ENCODE data around the gene ZNF746.
"Not testable (repeated sequence)": the region's sequence is repeated elsewhere in the genome, so short reads cannot be mapped to it uniquely, and the experiment has no call there.

Gene ZNF746

DNA sequence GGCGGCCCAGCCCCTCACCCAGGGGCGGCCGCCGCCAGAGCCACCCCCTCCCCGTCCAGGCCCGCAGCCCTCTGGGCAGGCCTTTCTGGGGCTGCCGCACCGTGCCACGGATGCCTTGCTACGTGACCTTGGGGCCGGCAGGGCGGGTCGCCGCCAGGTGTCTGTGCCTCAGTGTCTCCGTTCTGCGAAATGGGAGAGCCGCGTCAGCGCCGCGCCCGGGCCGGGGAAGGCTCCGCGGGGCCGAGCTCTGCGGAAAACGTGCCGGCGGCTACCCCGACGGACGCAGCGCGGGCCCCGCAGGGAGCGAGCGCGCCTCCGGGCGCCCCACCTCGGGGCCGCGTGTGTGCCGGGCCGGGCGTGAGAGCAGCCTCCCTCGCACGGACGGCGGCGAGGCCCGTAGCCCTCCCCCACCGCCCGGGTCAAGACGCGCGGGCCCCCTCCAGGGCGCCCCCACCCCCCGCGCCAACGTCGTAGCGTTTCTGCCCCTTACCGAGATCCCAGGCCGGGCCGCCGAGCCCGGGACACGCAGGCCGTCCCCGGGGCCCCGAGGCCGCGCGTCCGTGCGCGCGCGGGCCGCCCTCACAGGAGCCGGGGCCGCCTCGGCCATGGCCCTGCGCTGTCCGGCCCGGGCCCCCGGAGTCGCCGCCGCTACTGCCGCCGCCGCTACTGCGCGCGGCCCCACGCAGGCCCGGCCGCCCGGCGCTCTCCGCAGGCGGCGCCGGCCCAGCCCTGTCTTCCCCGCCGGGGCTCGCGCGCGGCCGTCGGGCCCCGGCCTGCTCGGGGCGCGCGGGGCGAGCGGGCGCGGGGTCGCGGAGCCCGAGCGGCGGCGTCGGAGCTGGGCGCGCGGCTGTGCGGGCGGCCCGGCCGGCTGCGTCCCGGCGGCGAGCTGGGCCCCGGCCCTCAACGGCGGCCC, 37.8 kb downstream of the ZNF746 start:
- DNase-seq (ENCODE audit: low read depth, low spot score) = no peak

DNA sequence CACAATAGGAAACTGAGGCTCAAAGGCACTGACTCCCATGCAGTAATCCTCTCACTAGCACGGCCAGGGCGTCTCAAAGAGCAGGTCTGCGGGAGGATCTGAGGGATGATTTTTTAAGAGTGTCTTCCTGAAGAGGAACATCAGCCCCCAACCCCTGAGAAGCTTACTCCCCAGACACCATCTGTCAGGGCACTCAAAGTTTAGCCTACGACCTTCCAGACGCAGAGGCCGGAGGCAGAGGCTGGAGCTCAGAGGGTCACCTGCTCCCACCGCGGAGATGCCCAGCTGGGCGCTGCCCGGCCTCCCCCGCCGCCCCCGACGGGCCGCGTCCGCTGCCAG, 38.4 kb downstream of the ZNF746 start:
- DNase-seq (ENCODE audit: low read depth, low spot score) = no peak

GRCh38 chr7:149458235-149458634, 39.4 kb downstream of the ZNF746 start:
- DNase-seq (ENCODE audit: low read depth, low spot score) = no peak

DNA sequence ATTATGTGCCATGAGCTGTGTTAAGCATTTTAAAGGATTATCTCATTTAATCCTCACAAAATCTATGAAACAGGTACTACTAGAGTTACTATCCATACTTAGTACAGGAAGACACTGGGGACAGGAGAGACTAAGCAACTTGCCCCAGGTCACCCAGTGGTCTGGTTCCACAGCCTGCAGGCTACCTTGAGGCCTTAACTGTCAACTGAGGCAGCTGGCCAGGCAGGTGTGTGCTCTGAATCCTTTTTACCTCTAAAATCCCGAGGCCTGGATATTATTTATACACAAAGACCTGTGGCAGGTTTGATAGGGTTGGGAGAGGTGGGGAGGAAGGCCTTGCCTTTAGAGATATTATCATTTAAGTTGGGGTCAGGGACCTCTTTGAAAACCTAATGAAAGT, 39.8 kb downstream of the ZNF746 start:
- no peak for DNase-seq (ENCODE audit: low read depth, low spot score)

GRCh38 chr7:149456506-149457421, 40.8 kb downstream of the ZNF746 start:
- DNase-seq (ENCODE audit: low read depth, low spot score) = no peak

DNA sequence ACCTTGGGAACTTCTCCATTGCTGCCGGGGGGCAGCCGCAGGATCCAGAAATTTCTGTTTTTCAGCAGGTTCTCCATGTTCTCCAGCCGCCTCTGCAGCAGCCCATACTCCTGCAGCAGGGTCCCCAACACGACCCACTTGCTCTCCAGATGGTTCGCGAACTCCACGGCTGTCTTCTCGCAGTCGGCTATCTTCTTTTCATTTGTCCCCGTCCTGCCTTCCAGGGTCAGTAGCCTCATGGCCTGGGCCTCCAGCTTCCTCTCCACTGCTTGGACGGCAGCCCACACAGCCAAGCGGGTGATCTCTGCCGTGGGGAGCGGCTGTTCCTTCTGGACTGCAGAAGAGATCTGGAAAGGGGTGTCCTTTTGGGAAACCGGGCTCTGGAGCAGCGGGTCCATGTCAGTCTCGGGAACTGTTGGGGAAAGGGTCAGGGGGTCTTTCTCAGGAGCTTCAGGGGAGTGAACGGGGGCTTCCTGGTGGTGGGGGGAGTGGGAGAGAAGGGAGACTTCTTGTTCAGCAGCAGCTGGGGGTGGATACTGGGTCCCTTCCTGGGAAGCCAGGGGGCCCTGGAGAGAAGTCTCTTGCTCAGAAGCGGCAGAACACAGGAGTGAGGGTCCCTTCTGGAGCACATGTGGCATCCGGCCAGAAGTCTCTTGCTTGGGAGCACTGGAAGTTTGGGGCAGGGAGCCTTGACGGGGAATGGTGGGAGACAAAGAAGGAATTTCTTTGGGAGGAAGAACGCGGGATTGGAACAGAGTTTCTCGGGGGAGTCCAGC, 42.2 kb downstream of the ZNF746 start:
- DNase-seq (ENCODE audit: low read depth, low spot score) = no peak

GRCh38 chr7:149454750-149455149, 42.9 kb downstream of the ZNF746 start:
- no peak for DNase-seq (ENCODE audit: low read depth, low spot score)

GRCh38 chr7:149454006-149454405, 43.6 kb downstream of the ZNF746 start:
- no peak for DNase-seq (ENCODE audit: low read depth, low spot score)

GRCh38 chr7:149450821-149451220, 46.8 kb downstream of the ZNF746 start:
- DNase-seq (ENCODE audit: low read depth, low spot score) = no peak

GRCh38 chr7:149449897-149450296, 47.7 kb downstream of the ZNF746 start:
- DNase-seq (ENCODE audit: low read depth, low spot score) = no peak

DNA sequence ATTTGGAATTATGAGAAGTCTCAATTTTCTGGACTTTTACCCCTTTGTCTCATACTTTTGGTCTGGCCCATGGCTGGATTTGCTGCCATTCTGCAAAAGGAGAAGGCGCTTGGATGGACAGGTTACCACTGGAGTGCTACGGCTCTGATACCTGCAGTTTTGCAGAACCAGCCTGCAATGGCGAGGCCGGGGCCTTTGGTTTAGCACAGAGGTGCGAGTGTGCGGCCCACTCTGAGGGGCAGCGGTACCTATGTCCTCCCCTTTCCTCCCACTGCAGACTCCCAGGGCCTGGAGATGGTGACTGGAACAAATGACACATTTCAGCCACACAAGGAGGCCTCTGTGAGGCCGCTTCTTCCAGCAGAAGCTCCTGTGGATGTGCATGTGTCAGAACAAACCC, 48.6 kb downstream of the ZNF746 start:
- DNase-seq (ENCODE audit: low read depth, low spot score) = no peak

GRCh38 chr7:149446026-149446425, 51.6 kb downstream of the ZNF746 start:
- DNase-seq (ENCODE audit: low read depth, low spot score) = not testable (repeated sequence)

DNA sequence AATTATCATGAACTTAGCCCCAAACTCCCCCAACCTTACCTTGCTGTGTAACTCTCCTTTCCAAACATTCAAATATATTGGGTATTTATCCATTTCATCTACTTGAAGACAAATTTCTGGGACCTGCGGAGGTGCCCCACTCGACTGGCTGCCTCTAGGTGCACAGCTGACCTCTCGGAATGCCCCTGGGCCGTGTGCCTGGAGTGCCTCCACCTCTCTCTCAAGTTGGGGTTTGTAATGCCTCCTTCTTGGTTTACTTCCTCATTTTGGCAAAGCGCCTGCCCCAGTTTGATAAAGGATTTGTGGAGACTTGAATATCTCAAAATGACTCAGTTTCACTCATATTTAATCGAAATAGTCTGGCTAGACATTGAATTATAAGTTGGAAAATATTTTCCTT, 53.3 kb downstream of the ZNF746 start:
- no peak for DNase-seq (ENCODE audit: low read depth, low spot score)

GRCh38 chr7:149443523-149443922, 54.1 kb downstream of the ZNF746 start:
- no peak for DNase-seq (ENCODE audit: low read depth, low spot score)

GRCh38 chr7:149442924-149443323, 54.7 kb downstream of the ZNF746 start:
- DNase-seq (ENCODE audit: low read depth, low spot score) = no peak

DNA sequence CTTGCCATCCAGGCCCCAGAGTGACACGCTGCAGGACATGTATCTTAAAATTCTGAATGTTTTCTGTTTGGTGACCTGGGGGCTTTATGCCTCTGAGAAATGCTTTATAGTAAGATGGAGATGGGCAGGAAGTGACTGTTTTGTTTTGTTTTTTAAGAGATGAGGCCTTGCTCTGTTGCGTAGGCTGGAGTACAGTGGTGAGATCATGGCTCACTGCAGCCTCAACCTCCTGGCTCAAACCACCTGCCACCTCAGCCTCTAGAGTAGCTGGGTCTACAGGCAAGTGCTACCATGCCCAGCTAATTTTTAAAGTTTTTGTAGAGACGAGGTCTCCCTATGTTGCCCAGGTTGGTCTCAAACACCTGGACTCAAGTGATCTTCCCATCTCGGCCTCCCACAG, 57.4 kb downstream of the ZNF746 start:
- DNase-seq (ENCODE audit: low read depth, low spot score) = no peak

DNA sequence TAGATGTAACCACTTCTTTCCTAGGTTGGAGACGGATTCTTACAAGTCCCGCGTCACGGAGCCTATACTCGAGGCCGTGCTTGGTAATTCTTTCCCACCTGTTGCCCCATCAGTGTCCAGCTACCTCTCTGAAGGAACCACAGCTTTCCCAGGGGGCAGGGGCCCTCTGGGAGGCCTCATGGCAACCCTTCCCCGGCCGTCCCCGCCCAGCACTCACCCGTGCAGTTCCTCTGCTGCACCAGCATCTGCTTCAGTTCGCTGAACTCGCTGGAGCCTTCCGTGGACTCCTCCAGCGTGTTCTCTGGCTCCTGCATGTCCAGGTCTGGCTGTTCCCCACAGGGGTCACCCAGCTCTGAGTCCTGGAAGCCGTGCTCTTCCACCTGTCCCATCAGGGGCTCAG, 61.3 kb downstream of the ZNF746 start:
- DNase-seq (ENCODE audit: low read depth, low spot score) = no peak

GRCh38 chr7:149433124-149433523, 64.5 kb downstream of the ZNF746 start:
- DNase-seq (ENCODE audit: low read depth, low spot score) = no peak

DNA sequence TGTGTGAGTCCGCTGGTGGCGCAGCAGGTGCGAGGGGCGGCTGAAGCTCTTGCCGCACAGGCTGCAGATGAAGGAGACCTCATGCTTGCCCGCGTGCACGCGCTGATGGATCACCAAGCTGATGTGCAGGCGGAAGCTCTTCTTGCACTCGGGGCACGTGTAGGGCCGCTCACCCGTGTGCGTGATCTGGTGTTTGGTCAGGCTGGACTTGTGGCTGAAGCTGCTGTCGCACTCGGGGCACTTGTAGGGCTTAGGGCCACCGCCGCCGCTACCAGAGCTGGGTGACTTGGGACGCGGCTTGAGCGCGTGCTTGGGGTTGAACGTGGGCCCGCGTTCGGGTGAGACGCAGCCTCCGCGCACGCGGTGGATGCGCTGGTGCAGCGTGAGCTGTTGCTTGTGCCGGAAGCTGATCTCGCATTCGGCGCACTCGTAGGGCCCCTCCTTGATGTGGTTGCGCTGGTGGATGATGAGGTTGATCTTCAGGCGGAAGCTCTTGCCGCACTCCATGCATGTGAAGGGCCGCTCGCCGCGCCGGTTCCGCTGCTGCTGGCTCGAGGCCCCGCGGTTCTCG, 65.4 kb downstream of the ZNF746 start:
- DNase-seq (ENCODE audit: low read depth, low spot score) = no peak

DNA sequence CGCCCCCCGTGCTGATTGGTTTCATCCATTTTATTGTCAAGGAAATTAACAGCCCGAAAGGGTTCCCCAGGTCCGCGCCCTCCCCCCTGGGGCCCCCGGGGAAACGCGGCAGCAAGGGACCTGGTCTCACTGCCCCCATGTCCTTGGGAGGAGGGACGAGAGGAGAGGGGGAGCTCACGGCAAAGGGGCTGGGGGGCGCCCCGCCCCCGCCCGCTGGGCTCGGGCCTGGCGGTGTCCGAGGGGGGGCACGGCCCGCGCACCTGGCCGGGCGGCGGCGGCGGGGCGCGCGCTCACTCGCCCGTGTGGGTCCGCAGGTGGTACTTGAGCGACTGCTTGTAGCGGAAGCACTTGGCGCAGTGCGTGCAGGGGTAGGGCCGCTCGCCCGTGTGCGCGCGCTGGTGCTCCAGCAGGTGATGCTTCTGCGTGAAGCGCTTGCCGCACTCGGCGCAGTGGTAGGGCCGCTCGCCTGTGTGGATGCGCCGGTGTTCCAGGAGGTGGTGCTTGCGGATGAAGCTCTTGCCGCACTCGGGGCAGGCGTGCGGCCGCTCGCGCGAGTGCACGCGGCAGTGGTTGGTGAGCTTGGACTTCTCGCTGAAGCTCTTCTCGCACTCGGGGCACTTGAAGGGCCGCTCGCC, 66.0 kb downstream of the ZNF746 start:
- no peak for DNase-seq (ENCODE audit: low read depth, low spot score)

DNA sequence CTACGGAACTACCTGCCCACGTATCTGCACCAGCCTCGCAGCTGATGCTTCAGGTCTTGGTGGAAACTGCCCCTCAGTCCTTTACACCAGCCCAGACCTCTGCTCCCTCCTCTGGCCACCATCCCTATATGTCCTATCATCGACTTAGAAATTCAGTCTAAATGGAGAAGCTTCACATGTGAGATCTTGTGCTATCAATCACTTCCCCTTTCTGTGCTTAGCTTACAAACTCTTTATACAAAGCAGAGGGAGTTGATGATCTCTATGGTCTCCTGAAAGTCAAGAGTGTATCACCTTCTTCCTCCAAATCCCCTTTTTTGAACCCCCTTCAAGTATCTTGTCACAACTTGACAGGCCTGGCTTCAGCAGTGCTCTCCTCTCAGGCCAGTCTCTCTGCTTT, 67.4 kb downstream of the ZNF746 start:
- DNase-seq (ENCODE audit: low read depth, low spot score) = no peak
